HG03135 (cell line): ENCODE measurements around the gene CORO7.

Experiments
- ATAC-seq: cut with Tn5 transposase; IDR thresholded peaks from one replicate; pipeline ENCODE4 v1.9.1; 2021; ENCODE audit warnings: mild to moderate bottlenecking, moderate library complexity; ENCODE audit not compliant: unreplicated experiment

The CORO7 gene

DNA sequence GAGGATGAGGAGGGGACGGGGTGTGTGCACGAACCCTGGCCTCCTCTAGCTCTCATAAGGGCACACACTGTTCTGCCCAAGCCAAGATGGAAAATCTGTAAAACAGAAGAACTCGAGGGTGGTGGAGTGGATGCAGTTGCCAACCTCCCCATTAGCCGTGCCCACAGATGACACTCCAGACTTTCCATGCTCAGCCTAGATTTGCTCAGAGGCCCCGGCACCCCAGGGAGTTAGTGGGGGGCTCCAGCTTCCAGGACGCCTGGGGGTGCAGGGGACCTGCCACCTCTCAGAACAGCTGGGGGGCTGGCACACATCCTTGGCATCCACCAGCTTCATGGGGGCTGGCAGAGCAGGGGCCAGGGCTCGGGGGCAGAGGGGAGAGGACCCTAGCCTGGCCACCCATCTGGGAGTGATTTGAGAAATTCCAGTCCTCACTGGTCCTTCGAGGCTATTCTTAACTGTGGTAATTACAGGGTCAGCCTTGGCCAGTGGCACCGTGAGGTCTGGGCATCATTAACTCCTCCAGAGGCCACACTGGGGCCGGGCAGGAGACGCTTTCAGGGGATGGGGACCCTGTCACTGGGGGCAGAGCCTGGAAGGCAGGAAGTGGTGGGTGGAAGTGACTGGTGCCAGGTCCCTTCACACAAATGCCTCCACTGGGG, 30.5 kb downstream of the CORO7 start:
- ATAC-seq: no peak

DNA sequence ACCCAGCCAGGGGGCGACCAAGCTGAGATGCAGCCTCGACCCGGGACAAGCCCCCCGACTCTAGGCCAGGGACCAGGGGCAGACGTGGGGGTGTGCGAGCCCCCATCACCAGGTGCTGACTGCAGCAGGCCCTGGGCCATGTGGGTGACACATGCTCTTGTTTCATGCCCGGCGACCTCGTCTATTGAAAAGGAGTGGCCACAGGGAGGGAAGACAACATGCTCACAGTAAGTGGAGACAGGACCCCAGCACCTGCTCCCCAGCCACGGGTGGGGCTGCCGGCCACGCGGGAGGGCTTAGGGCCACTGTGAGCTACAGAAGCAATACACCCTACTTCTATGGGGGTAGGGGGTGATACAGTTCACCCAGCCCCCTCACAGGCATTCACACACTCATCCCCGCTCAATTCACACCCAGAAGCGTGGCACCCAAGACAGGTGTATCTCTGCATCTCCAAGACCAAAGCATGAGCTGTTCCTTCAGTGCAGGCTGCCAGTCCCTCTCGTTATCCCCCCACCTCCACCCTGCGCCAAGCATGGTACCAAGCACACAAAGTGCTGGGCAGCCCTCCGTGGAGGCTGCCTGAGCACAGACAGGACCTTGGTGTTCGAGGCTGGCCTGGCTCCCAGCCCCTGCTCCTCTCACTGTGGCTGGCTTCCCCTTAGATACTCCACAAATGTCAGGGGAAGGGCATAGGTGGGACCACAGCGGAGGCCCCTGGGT, 31.2 kb downstream of the CORO7 start:
- no peak for ATAC-seq

DNA sequence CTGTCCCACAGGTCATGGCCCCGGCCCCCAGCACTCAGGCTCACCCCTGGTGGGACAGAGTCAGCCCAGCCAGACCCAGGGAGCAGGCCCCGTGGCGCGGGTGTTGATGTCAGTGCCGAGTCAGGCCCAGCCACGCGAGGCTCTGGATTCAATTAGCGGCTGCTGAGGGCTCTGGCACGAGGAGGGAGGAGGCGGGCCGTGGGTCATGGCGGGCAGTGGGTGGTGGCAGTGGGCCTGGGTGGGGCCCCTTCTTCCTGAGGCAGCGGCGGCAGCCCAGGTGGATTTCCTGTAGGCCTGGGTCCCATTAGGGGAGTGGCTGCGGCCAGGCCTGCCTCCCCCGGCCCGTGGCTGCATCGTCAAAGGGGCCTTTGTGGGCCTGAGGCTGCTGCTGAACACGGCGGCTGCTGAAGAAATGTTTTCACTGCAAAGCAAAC, 31.9 kb downstream of the CORO7 start:
- ATAC-seq: no peak

DNA sequence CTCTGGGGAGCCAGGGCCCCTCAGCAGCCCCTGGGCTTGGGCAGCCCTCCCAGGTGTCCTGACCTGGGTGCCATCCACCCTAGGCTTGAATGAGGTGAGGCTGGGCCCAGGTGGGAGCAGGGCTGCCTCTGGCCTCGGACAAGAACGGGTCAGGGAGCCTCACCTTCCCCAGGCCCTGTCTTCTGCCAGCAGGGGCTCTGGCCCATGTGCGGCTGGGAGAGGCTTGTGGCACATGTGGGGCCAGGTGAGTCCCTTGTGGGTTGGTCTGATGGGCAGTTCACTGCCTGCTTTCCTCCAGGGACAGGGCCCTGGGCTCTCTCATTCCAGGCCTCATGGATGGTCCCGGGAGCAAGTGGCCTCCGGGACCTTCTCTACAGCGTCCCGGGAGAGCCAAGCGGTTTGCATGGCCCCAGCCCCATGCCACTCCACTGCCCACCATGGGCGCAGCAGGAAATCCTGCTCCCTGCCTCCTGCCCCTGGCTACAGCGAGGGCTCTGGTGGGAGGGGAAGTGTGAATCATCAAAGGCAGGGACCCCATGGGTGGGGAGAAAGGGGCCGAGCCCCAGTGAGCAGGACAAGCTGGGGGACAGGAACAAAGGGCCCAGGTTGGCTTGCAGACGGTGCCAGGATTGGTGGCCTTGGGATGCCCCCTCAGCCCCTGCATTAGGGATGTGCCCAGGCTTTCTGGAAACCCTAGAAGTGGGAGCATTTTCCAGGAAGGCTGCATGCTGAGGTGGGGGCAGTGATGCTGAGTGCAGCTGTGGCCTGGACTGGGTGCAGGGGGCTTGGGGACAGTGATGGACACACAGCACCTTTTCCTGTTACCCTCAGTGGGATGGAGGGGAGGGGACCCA, 32.6 kb downstream of the CORO7 start:
- ATAC-seq: no peak

DNA sequence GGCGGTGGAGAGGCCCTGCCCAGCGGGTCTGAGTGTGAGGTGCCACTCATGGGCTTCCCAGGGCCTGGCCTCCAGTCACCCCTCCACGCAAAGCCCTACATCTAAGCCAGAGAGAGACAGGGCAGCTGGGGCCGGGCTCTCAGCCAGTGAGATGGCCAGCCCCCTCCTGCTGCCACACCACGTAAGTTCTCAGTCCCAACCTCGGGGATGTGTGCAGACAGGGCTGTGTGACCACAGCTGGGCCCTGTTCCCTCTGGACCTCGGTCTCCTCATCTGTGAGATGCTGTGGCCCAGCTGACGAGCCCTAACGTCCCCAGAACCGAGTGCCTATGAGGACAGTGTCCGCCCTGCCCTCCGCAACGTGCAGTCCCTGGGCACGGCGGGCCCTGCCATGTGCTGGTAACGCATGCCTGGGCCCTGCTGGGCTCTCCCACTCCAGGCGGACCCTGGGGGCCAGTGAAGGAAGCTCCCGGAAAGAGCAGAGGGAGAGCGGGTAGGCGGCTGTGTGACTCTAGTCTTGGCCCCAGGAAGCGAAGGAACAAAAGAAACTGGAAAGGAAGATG, 33.5 kb downstream of the CORO7 start:
- no peak for ATAC-seq

DNA sequence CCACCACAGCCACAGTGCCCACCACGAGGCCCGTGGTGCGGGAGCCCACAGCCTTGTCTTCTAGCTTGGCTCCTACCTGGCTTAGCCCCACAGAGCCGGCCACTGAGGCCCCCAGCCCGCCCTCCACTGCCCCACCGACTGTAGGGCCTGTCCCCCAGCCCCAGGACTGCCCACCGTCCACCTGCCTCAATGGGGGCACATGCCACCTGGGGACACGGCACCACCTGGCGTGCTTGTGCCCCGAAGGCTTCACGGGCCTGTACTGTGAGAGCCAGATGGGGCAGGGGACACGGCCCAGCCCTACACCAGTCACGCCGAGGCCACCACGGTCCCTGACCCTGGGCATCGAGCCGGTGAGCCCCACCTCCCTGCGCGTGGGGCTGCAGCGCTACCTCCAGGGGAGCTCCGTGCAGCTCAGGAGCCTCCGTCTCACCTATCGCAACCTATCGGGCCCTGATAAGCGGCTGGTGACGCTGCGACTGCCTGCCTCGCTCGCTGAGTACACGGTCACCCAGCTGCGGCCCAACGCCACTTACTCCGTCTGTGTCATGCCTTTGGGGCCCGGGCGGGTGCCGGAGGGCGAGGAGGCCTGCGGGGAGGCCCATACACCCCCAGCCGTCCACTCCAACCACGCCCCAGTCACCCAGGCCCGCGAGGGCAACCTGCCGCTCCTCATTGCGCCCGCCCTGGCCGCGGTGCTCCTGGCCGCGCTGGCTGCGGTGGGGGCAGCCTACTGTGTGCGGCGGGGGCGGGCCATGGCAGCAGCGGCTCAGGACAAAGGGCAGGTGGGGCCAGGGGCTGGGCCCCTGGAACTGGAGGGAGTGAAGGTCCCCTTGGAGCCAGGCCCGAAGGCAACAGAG, 34.2 kb downstream of the CORO7 start:
- ATAC-seq: no peak

DNA sequence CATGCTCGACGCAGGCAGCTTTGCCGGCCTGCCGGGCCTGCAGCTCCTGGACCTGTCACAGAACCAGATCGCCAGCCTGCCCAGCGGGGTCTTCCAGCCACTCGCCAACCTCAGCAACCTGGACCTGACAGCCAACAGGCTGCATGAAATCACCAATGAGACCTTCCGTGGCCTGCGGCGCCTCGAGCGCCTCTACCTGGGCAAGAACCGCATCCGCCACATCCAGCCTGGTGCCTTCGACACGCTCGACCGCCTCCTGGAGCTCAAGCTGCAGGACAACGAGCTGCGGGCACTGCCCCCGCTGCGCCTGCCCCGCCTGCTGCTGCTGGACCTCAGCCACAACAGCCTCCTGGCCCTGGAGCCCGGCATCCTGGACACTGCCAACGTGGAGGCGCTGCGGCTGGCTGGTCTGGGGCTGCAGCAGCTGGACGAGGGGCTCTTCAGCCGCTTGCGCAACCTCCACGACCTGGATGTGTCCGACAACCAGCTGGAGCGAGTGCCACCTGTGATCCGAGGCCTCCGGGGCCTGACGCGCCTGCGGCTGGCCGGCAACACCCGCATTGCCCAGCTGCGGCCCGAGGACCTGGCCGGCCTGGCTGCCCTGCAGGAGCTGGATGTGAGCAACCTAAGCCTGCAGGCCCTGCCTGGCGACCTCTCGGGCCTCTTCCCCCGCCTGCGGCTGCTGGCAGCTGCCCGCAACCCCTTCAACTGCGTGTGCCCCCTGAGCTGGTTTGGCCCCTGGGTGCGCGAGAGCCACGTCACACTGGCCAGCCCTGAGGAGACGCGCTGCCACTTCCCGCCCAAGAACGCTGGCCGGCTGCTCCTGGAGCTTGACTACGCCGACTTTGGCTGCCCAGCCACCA, 35.1 kb downstream of the CORO7 start:
- ATAC-seq: no peak

DNA sequence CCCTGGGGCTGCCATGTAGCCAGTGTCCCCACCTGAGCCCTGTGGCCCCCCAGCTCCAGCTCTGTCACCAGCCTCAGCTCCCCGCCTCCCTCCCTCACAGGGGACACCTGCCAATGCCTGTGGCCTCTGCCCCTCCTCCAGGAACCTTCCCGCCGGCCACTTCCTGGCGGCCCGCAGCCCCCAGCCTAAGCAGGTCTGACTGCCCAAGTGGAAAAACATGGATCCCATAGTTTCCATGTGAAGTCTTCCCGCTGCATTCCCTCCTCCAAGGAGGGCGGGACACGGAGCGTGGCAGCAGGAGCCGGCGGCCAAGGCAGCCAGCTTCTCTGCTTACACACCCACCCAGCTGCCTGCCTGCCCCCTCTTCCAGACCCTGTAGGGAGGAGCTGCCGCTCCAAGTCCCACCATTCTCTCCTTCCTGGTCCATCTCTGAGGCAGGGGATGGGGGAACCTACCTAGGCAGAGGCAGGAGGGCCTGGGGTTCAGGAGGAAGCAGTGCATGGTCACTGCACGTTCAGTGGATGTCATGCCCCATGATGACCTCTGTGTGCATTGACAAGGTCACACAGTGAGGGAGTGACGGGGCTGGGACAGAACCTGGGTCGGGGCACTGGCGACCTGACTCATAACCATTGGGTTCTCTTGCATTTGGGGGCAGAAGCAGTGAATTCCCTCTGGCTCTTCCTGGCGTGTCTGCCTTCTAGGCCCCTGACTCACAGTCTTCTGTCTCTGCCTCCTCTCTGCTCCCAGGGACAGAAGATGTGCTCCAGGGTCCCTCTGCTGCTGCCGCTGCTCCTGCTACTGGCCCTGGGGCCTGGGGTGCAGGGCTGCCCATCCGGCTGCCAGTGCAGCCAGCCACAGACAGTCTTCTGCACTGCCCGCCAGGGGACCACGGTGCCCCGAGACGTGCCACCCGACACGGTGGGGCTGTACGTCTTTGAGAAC, 36.0 kb downstream of the CORO7 start:
- ATAC-seq: no peak

DNA sequence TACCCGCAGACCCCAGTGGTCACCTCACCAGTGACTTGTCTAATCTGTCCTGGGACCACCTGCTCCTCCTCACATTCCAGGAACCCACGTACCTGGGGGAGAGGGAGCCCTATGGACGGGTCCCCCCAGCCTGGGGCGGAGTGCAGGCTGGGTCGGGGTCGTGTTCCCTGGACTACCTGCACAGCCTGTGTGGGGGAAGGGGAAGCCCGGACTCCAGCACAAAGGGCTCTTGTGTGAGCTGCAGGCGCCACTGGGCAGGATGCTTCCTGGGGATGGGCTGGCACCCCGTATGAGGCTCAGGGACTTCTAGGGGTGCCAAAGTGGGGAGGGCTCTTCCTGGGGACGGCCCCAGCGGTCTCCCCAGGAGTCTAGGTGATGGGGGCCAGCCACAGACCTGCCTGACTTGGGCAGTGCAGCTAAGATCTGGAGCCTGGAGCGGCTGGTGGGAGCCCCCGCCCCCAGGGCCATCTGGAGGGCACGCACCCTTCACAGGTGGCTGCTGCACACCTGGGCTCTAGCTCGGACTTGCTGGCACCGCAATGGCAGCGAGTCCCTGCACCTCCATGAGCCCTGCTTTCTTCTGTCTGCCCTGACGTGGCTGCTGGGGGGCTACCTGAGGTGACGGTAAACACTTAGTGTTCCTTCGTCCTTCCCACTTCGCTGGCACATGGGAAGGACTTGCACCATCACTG, 37.3 kb downstream of the CORO7 start:
- ATAC-seq: no peak

DNA sequence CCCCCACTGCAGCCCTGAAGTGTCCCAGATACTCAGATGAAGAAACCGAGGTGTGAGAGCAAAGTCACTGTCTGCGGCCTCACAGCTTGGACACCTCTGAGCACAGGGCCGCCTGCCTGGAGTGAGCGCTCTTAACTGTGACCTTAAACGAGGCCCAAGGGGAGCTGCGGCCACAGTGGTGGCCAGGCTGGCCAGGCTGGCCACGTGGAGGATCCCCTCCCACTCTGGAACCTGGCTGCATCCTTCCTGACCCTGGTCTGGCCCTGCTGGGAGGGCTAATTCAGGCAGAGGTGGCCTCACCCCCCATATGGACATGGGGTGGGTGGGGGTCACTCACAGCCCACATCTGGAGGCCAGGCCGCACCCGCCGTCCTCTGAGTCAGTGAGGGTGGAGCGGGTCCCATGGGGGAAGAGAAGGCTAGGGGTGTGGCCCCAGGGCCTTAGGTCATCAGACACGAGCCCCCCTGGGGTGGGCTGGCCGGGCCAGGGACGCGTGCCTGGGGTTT, 38.2 kb downstream of the CORO7 start:
- ATAC-seq: no peak

DNA sequence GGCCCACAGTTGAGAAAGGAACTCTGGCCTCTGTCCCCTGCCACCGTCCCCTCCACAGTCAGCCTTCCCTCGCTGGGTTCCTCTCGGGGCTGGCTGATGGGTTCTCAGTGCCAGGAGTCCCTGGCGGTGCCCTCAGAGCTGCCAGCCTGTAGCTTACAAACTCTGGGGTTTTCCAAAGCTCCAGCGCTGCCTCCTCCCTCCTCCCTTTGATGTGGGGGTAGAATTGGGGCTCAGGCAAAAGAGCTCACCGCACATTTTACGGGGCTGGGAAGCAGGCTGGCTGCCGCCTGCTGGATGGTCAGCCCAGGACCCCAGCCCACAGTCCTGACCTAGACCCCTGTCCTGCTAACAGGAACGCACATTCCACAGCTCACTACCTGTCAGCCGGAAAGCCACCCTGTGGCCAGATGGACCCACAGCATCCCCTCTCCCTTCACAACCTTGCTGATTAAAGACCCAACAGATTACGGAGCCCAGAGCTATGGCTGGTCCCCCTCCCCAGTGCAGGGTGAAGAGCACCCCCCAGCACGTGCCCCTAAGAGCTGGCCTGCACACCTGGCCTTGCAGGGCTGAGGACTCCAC, 38.7 kb downstream of the CORO7 start:
- no peak for ATAC-seq

DNA sequence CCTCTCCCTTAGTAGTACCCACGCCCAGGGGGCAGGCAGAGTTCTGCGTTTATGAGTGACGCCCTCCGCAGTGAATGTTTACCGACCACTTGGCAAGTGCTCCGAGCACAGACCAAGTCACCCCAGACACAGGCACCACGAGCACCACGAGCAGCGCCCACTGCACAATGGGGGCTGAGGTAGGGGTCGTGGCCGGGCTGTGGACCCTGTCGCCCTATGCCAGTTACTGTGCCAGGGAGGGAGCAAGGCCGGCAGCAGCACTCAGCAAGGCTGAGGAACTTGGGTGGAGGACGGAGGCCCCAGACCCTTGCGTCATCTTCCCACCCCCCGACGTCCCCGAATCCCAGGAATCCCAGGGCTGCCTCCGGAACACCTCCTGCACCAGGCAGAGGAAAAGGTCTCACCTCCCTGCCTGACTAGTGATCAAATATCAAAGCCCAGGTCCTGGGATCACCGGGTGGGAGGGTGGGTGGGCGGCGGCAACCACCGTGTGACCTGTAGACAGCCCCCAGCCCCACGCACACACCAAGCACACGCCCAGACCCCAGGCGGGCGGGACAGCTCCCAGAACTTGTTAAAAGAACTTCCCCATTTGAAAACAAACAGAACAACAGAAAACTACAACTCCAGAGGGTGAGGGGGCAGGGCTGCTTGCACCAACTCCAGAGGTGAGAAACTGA, 39.4 kb downstream of the CORO7 start:
- ATAC-seq: no peak

DNA sequence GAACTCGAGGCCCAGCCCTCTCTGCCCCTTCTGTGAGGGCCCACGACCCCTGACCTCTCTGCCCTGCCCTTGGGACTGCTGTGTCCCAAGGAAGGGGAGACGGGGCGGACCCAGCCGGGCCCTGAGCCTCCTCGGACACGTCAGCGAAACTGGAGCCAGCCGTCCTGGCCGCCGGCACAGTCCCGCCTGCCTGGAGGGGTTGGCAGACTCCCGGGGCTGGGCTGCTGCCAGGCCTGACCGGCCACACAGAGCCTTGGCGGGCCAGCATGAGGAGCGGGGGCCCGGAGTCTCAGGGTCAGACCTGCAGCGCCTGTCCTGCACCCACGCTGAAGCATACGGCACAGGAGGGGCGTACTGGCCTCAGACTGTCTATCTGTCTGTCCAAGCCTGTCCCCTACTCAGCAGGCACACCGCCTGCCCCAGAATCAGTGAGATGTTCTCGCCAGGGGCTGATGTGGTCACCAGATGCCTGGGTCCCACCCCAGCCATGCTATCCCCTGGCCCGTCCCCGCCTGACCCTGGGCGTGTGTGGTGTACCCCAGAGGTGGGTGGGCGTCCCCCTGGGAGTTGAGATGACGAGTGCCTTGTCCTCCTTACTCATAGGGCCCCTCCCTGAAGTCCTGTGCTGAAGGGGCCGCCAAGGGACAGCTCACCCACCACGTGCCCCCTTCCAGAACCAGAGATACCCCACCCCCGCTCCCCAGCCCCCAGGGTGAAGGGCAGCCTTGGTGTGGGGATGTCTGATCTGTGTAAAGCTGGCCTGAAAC, 40.1 kb downstream of the CORO7 start:
- no peak for ATAC-seq

DNA sequence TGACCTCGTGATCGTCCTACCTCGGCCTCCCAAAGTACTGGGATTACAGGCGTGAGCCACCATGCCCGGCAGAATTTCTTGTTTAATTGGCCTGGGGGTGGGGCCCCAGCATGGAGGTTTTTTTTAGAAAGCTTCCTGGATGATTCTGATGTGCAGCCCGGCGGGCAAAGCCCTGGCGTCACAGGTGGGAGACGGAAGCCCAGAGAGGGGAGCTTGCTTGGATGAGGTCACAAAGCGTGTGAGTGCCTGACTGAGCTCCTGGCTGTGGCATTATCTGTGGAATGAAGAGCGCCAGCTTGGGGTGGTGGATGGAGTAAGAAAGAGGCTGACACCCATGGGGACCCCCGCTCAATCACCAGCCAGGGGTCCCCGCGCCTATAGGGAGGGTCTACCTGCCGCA, 40.7 kb downstream of the CORO7 start:
- no peak for ATAC-seq

DNA sequence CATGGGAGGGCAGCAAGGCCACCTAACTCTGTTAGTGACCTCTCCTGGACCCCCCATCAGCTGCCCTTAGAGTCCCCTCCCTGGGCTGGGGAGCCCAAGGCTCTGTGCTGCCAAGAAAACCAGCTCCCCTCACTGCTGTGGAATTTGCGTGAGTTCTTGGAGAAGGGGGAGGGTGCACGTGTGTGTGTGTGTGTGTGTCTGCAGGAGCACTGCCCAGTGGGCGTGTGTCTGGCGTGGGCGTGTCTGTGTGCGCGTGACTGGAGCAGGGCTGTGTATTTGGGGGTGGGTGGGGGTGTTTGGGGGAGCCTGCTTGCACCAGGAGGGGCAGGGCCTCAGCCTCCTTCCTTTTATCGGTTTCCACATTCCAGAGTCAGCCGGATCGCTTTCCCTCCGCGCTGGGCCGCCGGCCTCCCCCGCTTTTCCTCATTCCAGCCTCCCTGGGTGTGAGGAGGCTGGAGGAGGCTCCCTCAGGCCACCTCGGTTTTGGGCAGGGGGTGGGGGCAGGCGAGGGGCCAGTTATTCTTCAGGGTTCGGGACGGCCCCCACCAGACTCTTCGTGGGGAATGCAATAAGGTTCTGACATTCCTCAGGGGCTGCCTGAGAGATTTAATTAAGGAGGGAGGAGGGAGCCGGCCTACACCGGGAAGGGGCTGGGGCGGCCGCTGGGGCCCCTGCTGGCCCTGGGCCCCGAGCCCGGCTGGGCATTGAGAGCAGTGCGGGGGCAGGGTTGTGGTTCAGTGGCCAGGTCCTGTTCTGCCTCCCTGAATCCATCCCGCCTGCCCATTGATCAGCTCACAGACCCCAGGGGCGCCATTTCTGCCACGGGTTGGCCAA, 42.3 kb downstream of the CORO7 start:
- no peak for ATAC-seq
